ENCODE measurements around the gene UNC5CL.

UNC5CL gene

DNA sequence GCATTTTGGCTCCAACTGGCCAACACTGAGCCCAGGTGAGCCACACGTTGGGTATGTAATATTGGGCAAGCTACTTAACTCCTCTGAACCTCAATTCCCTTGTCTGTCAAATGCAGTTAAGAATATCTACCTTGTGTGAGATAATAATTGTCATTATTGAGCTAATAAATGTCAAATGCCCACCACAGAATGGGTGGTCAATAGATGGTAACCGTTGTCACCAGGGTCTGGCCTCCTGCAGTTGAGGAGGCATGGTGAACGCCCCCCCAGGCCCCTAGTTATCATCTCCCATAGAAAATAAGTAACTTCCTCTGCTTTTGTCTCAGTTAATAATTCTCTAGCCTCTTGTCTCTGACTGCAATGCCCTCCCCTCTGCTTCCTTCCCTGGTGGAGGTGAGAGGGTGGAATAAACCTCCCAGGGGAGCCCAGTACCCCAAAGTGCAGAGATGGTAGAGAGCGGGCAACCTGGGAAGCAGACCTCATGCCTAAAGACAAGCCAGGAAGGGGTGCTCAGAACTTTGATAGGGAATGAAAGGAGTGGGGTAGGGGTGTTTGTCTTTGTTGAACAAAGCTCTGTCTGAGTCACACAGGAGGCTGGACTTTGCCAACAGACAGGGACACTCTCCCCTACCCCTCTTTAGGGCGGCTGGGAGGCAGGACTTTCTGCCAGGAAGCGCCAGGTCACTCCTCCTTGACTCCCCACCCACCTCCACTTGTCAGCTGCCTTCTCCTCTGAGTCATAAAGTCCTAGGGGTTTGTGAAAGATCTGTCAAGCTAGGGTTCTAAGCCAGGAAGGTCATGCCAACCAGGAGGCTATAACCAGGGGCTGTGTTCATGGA lies 1.3 kb upstream of the UNC5CL start:
- Histone ChIP-seq H3K79me1 (replicated peaks; ENCODE audit: low read length, poor library complexity, severe bottlenecking) (no peaks in the 10 kb centered on the region), H3K4me2 (ENCODE audit: low read length, poor library complexity, severe bottlenecking) (peak overlapping the region; percentile 23), H3K4me1 (ENCODE audit: control insufficient read depth, insufficient read depth, low read depth, low read length) (peaks cover 35% of the 10 kb centered on the region), H3K27ac (ENCODE audit: low read length, poor library complexity, severe bottlenecking) (peak overlapping the region; percentile 93), H4K8ac (ENCODE audit: low read length) (no peak overlapping the region), H3K23ac (ENCODE audit: low read length in 2 of 2) (no peak overlapping the region), H2BK12ac (ENCODE audit: low read length in 2 of 2) (no peak overlapping the region), H3K4ac (ENCODE audit: low read depth in 1 of 2, low read length in 2 of 2) (no peak overlapping the region), H4K91ac (ENCODE audit: low read length) (no peak overlapping the region), H2BK5ac (ENCODE audit: low read depth, low read length, poor library complexity, severe bottlenecking) (peak overlapping the region; percentile 51), H3K27me3 (ENCODE audit: control insufficient read depth in 1 of 2, insufficient read depth in 1 of 2, low read length in 2 of 2) (peaks cover 0 to 12% of the 10 kb centered on the region in 2 experiments), H3K4me3 (ENCODE audit: insufficient read depth in 1 of 2, low read depth in 1 of 2, low read length in 2 of 2) (no peak overlapping the region), H3K18ac (ENCODE audit: low read depth in 1 of 2, low read length in 2 of 2) (no peak overlapping the region), H2BK15ac (ENCODE audit: low read depth, poor library complexity, severe bottlenecking) (no peak overlapping the region), H2AFZ (ENCODE audit: low read depth, low read length) (no peak overlapping the region), H3K36me3 (ENCODE audit: control insufficient read depth in 1 of 2, insufficient read depth in 2 of 2, low read depth in 1 of 2, low read length in 2 of 2) (no peaks in the 10 kb centered on the region), H2BK120ac (ENCODE audit: low read depth, low read length) (no peak overlapping the region), H2AK5ac (ENCODE audit: low read length, severe bottlenecking) (peak overlapping the region; percentile 95), H3K9me3 (ENCODE audit: control insufficient read depth, low read length) (no peaks in the 10 kb centered on the region), H3K14ac (ENCODE audit: low read length in 2 of 2) (no peak overlapping the region), H3K9ac (ENCODE audit: low read length) (no peak overlapping the region)
- 69% methylated on average over 5 of the region's 6 CpGs for WGBS
- DNase-seq, result peak; percentile 27

DNA sequence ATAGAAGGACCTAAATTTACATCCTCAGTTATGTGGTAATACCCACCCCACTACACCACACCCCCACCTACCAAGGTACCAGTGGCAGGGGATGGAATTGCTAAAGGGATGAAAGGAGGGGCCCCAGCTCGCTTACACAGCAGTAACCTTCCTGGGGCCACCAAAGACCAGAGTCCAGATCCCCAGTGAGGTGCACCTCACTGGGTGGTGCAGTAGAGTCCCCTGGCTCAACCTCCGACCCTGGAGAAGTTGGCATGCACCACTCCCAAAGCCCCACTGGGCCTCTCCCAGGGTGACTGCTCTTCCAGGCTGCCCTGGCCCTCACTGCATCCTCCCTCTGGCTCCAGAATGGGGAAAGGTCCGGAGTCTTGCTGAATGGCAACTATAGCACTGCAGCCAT lies 816 bp downstream of the UNC5CL start:
- H3K14ac ChIP-seq (ENCODE audit: low read length in 2 of 2), result no peak overlapping the region
- H3K4me2 ChIP-seq (ENCODE audit: low read length, poor library complexity, severe bottlenecking), result no peak overlapping the region
- peaks cover 35% of the 10 kb centered on the region for H3K4me1 ChIP-seq (ENCODE audit: control insufficient read depth, insufficient read depth, low read depth, low read length)
- peaks cover 0 to 17% of the 10 kb centered on the region in 2 experiments for H3K27me3 ChIP-seq (ENCODE audit: control insufficient read depth in 1 of 2, insufficient read depth in 1 of 2, low read length in 2 of 2)
- no peak overlapping the region for H2BK120ac ChIP-seq (ENCODE audit: low read depth, low read length)
- no peak overlapping the region for H3K18ac ChIP-seq (ENCODE audit: low read depth in 1 of 2, low read length in 2 of 2)
- H3K4ac ChIP-seq (ENCODE audit: low read depth in 1 of 2, low read length in 2 of 2), result no peak overlapping the region
- H3K9ac ChIP-seq (ENCODE audit: low read length), result no peak overlapping the region
- WGBS, result 88% methylated on average over 3 of the region's 3 CpGs
- no peaks in the 10 kb centered on the region for H3K36me3 ChIP-seq (ENCODE audit: control insufficient read depth in 1 of 2, insufficient read depth in 2 of 2, low read depth in 1 of 2, low read length in 2 of 2)
- H3K23ac ChIP-seq (ENCODE audit: low read length in 2 of 2), result no peak overlapping the region
- no peak overlapping the region for H4K8ac ChIP-seq (ENCODE audit: low read length)
- no peak overlapping the region for H3K27ac ChIP-seq (ENCODE audit: low read length, poor library complexity, severe bottlenecking)
- H3K9me3 ChIP-seq (ENCODE audit: control insufficient read depth, low read length), result no peaks in the 10 kb centered on the region
- H2BK15ac ChIP-seq (ENCODE audit: low read depth, poor library complexity, severe bottlenecking), result no peak overlapping the region
- H2AFZ ChIP-seq (ENCODE audit: low read depth, low read length), result no peak overlapping the region
- no peak overlapping the region for H3K4me3 ChIP-seq (ENCODE audit: insufficient read depth in 1 of 2, low read depth in 1 of 2, low read length in 2 of 2)
- H2AK5ac ChIP-seq (ENCODE audit: low read length, severe bottlenecking), result peak overlapping the region; percentile 41
- no peak for DNase-seq
- no peak overlapping the region for H4K91ac ChIP-seq (ENCODE audit: low read length)
- no peak overlapping the region for H2BK5ac ChIP-seq (ENCODE audit: low read depth, low read length, poor library complexity, severe bottlenecking)
- no peaks in the 10 kb centered on the region for H3K79me1 ChIP-seq (replicated peaks; ENCODE audit: low read length, poor library complexity, severe bottlenecking)
- H2BK12ac ChIP-seq (ENCODE audit: low read length in 2 of 2), result no peak overlapping the region

DNA sequence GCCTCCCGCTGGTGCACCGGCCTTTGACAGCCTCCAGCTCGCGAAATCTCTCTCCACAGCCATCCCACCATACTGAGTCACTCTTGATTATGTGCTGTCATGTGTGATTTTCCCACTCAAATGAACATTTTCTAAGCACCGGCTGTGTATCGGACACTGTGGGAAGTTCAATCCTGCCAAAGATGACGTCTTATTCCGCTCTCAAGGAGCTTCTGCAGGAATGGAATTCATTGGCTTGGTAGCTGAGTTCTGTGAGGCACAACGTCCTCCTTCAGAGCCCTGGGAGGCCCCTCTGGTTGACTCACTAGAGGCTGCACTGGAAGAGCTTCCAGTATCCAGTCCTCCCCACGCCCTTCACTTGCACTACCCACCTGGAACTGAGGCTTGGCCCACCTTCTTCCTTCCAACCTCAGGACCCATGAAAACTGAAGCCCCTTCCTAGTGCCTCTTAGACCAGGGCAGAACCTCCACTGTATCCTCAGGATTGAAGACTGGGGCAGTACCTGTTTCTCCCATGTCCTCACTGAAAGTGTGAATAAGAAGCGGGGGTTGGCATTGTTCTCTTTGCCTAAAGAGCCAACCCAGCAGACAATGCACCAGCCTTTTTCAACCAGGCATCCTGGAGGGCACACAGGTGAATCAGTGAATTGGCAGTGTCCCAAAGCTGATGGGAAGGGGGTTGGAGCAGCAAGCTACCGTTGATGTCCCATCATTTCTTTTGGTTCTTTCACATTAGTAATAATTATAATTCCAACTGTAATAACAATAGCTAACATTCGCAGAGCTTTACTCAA lies 1.7 kb downstream of the UNC5CL start:
- Histone ChIP-seq H3K9ac (ENCODE audit: low read length) (no peak overlapping the region), H3K9me3 (ENCODE audit: control insufficient read depth, low read length) (no peaks in the 10 kb centered on the region), H4K91ac (ENCODE audit: low read length) (no peak overlapping the region), H3K4me2 (ENCODE audit: low read length, poor library complexity, severe bottlenecking) (no peak overlapping the region), H3K4me3 (ENCODE audit: insufficient read depth in 1 of 2, low read depth in 1 of 2, low read length in 2 of 2) (no peak overlapping the region), H3K18ac (ENCODE audit: low read depth in 1 of 2, low read length in 2 of 2) (no peak overlapping the region), H3K4ac (ENCODE audit: low read depth in 1 of 2, low read length in 2 of 2) (no peak overlapping the region), H2AK5ac (ENCODE audit: low read length, severe bottlenecking) (peak overlapping the region; percentile 64), H3K23ac (ENCODE audit: low read length in 2 of 2) (no peak overlapping the region), H3K36me3 (ENCODE audit: control insufficient read depth in 1 of 2, insufficient read depth in 2 of 2, low read depth in 1 of 2, low read length in 2 of 2) (no peaks in the 10 kb centered on the region), H3K27ac (ENCODE audit: low read length, poor library complexity, severe bottlenecking) (no peak overlapping the region), H4K8ac (ENCODE audit: low read length) (no peak overlapping the region), H2BK5ac (ENCODE audit: low read depth, low read length, poor library complexity, severe bottlenecking) (no peak overlapping the region), H3K27me3 (ENCODE audit: control insufficient read depth in 1 of 2, insufficient read depth in 1 of 2, low read length in 2 of 2) (peaks cover 0 to 17% of the 10 kb centered on the region in 2 experiments), H2BK15ac (ENCODE audit: low read depth, poor library complexity, severe bottlenecking) (no peak overlapping the region), H2AFZ (ENCODE audit: low read depth, low read length) (no peak overlapping the region), H2BK12ac (ENCODE audit: low read length in 2 of 2) (no peak overlapping the region), H3K79me1 (replicated peaks; ENCODE audit: low read length, poor library complexity, severe bottlenecking) (no peaks in the 10 kb centered on the region), H3K14ac (ENCODE audit: low read length in 2 of 2) (no peak overlapping the region), H2BK120ac (ENCODE audit: low read depth, low read length) (no peak overlapping the region), H3K4me1 (ENCODE audit: control insufficient read depth, insufficient read depth, low read depth, low read length) (peaks cover 30% of the 10 kb centered on the region)
- DNase-seq, result no peak
- 82% methylated on average over 13 of the region's 13 CpGs for WGBS

DNA sequence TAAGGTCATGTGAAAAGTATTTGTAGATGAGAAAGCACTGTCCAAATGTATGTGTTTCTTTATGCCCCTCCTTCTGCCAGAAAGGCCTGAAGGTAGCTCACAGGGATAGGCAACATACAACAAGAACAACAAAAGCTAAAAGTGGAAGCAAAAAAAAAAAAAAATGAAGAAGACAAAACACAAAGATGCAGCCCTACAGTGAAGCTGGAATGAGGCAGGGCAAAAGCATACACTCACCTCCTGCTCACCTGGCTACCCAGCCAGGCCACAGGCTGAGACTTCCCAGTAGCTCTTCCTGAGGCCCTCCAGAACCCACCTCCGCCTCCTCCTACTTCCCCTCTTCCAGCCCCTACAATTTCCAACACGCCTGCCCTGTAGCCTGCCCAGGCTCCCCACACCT lies 2.4 kb downstream of the UNC5CL start:
- Histone ChIP-seq H3K14ac (ENCODE audit: low read length in 2 of 2) (no peak overlapping the region), H3K4me1 (ENCODE audit: control insufficient read depth, insufficient read depth, low read depth, low read length) (peaks cover 30% of the 10 kb centered on the region), H3K18ac (ENCODE audit: low read depth in 1 of 2, low read length in 2 of 2) (no peak overlapping the region), H3K27ac (ENCODE audit: low read length, poor library complexity, severe bottlenecking) (no peak overlapping the region), H3K27me3 (ENCODE audit: control insufficient read depth in 1 of 2, insufficient read depth in 1 of 2, low read length in 2 of 2) (peaks cover 0 to 23% of the 10 kb centered on the region in 2 experiments), H3K4me2 (ENCODE audit: low read length, poor library complexity, severe bottlenecking) (no peak overlapping the region), H3K36me3 (ENCODE audit: control insufficient read depth in 1 of 2, insufficient read depth in 2 of 2, low read depth in 1 of 2, low read length in 2 of 2) (no peaks in the 10 kb centered on the region), H4K91ac (ENCODE audit: low read length) (no peak overlapping the region), H3K4me3 (ENCODE audit: insufficient read depth in 1 of 2, low read depth in 1 of 2, low read length in 2 of 2) (no peak overlapping the region), H2BK5ac (ENCODE audit: low read depth, low read length, poor library complexity, severe bottlenecking) (no peak overlapping the region), H2BK12ac (ENCODE audit: low read length in 2 of 2) (no peak overlapping the region), H2AK5ac (ENCODE audit: low read length, severe bottlenecking) (peak overlapping the region; percentile 15), H2AFZ (ENCODE audit: low read depth, low read length) (no peak overlapping the region), H2BK120ac (ENCODE audit: low read depth, low read length) (no peak overlapping the region), H4K8ac (ENCODE audit: low read length) (no peak overlapping the region), H3K4ac (ENCODE audit: low read depth in 1 of 2, low read length in 2 of 2) (no peak overlapping the region), H3K9ac (ENCODE audit: low read length) (no peak overlapping the region), H3K9me3 (ENCODE audit: control insufficient read depth, low read length) (no peaks in the 10 kb centered on the region), H3K79me1 (replicated peaks; ENCODE audit: low read length, poor library complexity, severe bottlenecking) (no peaks in the 10 kb centered on the region), H3K23ac (ENCODE audit: low read length in 2 of 2) (no peak overlapping the region), H2BK15ac (ENCODE audit: low read depth, poor library complexity, severe bottlenecking) (no peak overlapping the region)
- 81% methylated on average over 2 of the region's 2 CpGs for WGBS
- DNase-seq, result no peak

Measured in mesenchymal stem cell (in vitro differentiated cells and primary cell).